NT2/D1 (cell line): ENCODE data around the gene ZSCAN5B.

Experiments
- SUZ12 ChIP-seq: IDR thresholded peaks from 2 replicates; pipeline ENCODE4 v1.6.1; 2011; ENCODE audit not compliant: insufficient read length, insufficient read depth; ENCODE audit errors: extremely low read depth
- YY1 ChIP-seq: IDR thresholded peaks from 2 replicates; pipeline ENCODE4 v1.6.1; 2011; ENCODE audit not compliant: insufficient read length, insufficient read depth

GRCh38 chr19:56156768-56157167 lies 40.8 kb downstream of the ZSCAN5B start:
- TF ChIP-seq YY1: no peak
- TF ChIP-seq SUZ12: no peak
